ENCODE results near the gene UBASH3A. TPM values are rescaled to one million over a fixed set of nuclear protein-coding genes. Genes with fewer than 3 reads are reported as not detected.

The UBASH3A gene
- total RNA-seq, 1 experiment from 2014 or later = not detected

DNA sequence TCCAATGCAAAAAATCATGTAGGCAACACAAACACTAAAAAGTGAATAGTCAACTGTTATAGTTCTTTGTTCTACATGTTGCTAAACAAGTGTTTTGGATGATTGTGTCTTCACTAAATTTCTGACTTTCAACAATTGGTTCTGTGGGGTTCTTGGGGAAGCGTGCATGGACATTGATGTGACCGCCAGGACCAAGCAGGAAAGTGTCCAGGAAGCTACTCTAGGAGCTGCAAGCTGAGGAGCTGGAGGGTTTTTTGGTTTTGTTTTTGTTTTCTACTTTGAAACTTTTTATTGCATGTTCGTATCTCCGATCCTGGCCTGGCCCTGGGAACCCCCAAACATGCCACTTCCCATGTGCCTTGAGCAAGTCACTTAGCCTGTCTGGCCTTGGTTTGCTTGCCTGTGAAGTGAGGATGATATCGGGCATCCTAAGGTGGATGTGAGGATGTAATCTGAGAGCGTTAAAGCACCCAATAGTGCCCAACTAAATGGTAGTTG is 15.8 kb upstream of the UBASH3A start:
- TF ChIP-seq, protein P1, sequence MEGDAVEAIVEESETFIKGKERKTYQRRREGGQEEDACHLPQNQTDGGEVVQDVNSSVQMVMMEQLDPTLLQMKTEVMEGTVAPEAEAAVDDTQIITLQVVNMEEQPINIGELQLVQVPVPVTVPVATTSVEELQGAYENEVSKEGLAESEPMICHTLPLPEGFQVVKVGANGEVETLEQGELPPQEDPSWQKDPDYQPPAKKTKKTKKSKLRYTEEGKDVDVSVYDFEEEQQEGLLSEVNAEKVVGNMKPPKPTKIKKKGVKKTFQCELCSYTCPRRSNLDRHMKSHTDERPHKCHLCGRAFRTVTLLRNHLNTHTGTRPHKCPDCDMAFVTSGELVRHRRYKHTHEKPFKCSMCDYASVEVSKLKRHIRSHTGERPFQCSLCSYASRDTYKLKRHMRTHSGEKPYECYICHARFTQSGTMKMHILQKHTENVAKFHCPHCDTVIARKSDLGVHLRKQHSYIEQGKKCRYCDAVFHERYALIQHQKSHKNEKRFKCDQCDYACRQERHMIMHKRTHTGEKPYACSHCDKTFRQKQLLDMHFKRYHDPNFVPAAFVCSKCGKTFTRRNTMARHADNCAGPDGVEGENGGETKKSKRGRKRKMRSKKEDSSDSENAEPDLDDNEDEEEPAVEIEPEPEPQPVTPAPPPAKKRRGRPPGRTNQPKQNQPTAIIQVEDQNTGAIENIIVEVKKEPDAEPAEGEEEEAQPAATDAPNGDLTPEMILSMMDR (IDR thresholded peaks at IDR 0.05; ENCODE audit: unreplicated experiment) = no peak
- Mint-ChIP-seq H3K27me3 (ENCODE audit: unreplicated experiment) (no peaks in the 10 kb centered on the region), H3K9me3 (ENCODE audit: low read depth, unreplicated experiment) (no peaks in the 10 kb centered on the region), H3K4me3 (ENCODE audit: low read depth, unreplicated experiment) (no peak overlapping the region), H3K36me3 (ENCODE audit: insufficient read depth, unreplicated experiment) (peaks cover 9% of the 10 kb centered on the region), H3K4me1 (ENCODE audit: low read depth, unreplicated experiment) (peaks cover 56% of the 10 kb centered on the region), H3K27ac (ENCODE audit: unreplicated experiment) (peak overlapping the region; percentile 2)
- BruUV-seq (replicated peaks) = no TSS peak
- intact Hi-C loops (cut with micrococcal nuclease; ENCODE audit: unreplicated experiment) = loop anchor here (10.0 kb wide), 1 partner anchor 47 kb away; no protein-coding TSS in a partner anchor
- no peak for DNase-seq
- CTCF ChIA-PET = interaction anchor here (0.6 kb wide), 1 partner anchor 64 kb away, joined by 6 read pairs; no protein-coding TSS in a partner anchor

DNA sequence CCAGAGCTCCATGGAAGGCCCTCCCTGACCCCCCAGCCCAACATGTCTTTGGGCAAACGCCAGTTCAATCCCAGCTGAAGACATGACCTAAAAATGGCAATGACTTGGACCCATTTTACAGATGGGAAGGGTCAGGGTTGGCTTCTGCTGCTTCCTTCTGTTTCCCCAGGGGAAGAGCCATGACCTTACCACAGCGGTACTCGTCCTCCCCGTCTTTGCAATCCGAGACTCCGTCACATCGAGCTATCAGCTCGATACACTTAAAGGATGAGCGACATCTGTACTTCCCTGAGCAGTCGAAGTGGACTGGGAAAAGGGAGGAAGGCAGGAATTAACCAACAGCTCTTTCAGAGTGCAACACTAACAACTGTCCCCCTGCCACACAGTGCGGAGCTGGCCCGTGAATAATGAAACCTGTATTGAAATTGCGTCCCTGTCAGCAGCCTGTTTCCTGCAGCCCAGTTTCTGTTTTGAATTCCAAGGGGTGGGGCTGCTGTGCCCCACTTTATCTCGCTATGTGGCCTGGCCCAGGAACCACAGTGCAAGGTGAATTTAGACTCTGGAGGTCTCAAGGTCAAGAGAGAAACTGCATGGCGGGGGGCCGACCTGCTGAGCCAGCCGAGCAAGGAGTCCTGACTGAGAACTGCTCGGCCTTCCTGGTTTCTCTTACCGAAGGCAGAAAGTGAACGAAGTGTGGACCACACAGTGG is 14.8 kb upstream of the UBASH3A start:
- DNase-seq = peak; percentile 67
- TF ChIP-seq, protein P1 (IDR thresholded peaks at IDR 0.05; ENCODE audit: unreplicated experiment) = no peak
- no peaks in the 10 kb centered on the region for H3K27me3 Mint-ChIP-seq (ENCODE audit: unreplicated experiment)
- no peaks in the 10 kb centered on the region for H3K9me3 Mint-ChIP-seq (ENCODE audit: low read depth, unreplicated experiment)
- CTCF ChIA-PET = interaction anchor here (0.9 to 1.1 kb wide), 2 partner anchors 23 to 244 kb away, joined by 3 to 4 read pairs; no protein-coding TSS in a partner anchor
- peaks cover 9% of the 10 kb centered on the region for H3K36me3 Mint-ChIP-seq (ENCODE audit: insufficient read depth, unreplicated experiment)
- peak overlapping the region; percentile 92 for H3K27ac Mint-ChIP-seq (ENCODE audit: unreplicated experiment)
- TSS peak; percentile 40 for BruUV-seq (replicated peaks)
- intact Hi-C loops (cut with micrococcal nuclease; ENCODE audit: unreplicated experiment) = loop anchor here (10.0 kb wide), 1 partner anchor 46 kb away; no protein-coding TSS in a partner anchor
- H3K4me1 Mint-ChIP-seq (ENCODE audit: low read depth, unreplicated experiment) = peaks cover 56% of the 10 kb centered on the region
- peak overlapping the region; percentile 55 for H3K4me3 Mint-ChIP-seq (ENCODE audit: low read depth, unreplicated experiment)

DNA sequence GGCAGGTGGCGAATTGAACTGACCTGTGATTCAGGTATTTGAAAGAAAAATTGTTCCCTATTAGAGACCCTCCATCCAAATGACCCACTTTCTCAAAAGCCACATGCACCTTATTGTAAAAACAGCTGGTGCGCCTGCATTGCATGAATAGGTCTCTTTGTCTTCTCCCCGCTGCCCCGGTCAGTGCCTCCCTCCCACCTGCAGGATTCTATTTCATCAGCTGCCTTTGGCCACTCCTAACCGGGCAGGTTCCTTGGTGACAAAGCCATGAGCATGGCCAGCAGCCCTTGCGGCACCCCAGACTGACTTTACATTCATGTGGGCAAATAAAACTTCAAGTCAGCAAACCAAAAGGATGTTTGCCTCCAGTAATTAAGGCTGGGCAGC is 14.3 kb upstream of the UBASH3A start:
- intact Hi-C loops (cut with micrococcal nuclease; ENCODE audit: unreplicated experiment) = loop anchor here (10.0 kb wide), 1 partner anchor 45 kb away; no protein-coding TSS in a partner anchor
- Mint-ChIP-seq H3K27ac (ENCODE audit: unreplicated experiment) (peak overlapping the region; percentile 92), H3K27me3 (ENCODE audit: unreplicated experiment) (no peaks in the 10 kb centered on the region), H3K4me3 (ENCODE audit: low read depth, unreplicated experiment) (peak overlapping the region; percentile 55), H3K9me3 (ENCODE audit: low read depth, unreplicated experiment) (no peaks in the 10 kb centered on the region), H3K36me3 (ENCODE audit: insufficient read depth, unreplicated experiment) (peaks cover 9% of the 10 kb centered on the region), H3K4me1 (ENCODE audit: low read depth, unreplicated experiment) (peaks cover 56% of the 10 kb centered on the region)
- CTCF ChIA-PET = interaction anchor here (0.6 to 1.1 kb wide), 3 partner anchors 22 to 244 kb away, joined by 3 to 4 read pairs (median 3); no protein-coding TSS in a partner anchor
- peak; percentile 78 for DNase-seq
- TF ChIP-seq, protein P1 (IDR thresholded peaks at IDR 0.05; ENCODE audit: unreplicated experiment) = no peak
- BruUV-seq (replicated peaks) = TSS peak; percentile 58

DNA sequence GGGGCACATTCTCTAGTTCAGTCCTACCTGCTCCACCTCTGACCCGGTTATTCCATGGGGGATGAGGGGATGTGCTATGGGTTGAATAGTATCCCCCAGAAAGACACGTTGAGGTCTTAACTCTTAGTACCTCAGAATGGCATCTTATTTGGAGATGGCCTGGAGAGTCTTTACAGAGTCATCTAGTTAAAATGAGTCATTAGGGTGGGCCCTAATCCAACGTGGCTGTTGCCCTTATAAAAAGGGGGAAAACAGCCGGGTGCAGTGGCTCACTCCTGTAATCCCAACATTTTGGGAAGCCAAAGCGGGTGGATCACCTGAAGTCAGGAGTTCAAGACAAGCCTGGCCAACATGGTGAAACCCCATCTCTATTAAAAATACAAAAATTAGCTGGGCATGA is 13.5 kb upstream of the UBASH3A start:
- Mint-ChIP-seq H3K9me3 (ENCODE audit: low read depth, unreplicated experiment) (no peaks in the 10 kb centered on the region), H3K4me3 (ENCODE audit: low read depth, unreplicated experiment) (no peak overlapping the region), H3K36me3 (ENCODE audit: insufficient read depth, unreplicated experiment) (peaks cover 9% of the 10 kb centered on the region), H3K27ac (ENCODE audit: unreplicated experiment) (no peak overlapping the region), H3K27me3 (ENCODE audit: unreplicated experiment) (no peaks in the 10 kb centered on the region), H3K4me1 (ENCODE audit: low read depth, unreplicated experiment) (peaks cover 57% of the 10 kb centered on the region)
- CTCF ChIA-PET = no interaction called here
- TF ChIP-seq, protein P1 (IDR thresholded peaks at IDR 0.05; ENCODE audit: unreplicated experiment) = no peak
- DNase-seq = no peak
- intact Hi-C loops (cut with micrococcal nuclease; ENCODE audit: unreplicated experiment) = no loop called here
- no TSS peak for BruUV-seq (replicated peaks)
